HG02798 (cell line): ENCODE measurements around the gene ANKRD52.
"Not testable (repeated sequence)": the region's sequence is repeated elsewhere in the genome, so short reads cannot be mapped to it uniquely, and the experiment has no call there.

Experiments used
- ATAC-seq: cut with Tn5 transposase; IDR thresholded peaks from one replicate; pipeline ENCODE4 v1.9.1; 2021; ENCODE audit warnings: mild to moderate bottlenecking; ENCODE audit not compliant: unreplicated experiment, poor library complexity

Gene ANKRD52

DNA sequence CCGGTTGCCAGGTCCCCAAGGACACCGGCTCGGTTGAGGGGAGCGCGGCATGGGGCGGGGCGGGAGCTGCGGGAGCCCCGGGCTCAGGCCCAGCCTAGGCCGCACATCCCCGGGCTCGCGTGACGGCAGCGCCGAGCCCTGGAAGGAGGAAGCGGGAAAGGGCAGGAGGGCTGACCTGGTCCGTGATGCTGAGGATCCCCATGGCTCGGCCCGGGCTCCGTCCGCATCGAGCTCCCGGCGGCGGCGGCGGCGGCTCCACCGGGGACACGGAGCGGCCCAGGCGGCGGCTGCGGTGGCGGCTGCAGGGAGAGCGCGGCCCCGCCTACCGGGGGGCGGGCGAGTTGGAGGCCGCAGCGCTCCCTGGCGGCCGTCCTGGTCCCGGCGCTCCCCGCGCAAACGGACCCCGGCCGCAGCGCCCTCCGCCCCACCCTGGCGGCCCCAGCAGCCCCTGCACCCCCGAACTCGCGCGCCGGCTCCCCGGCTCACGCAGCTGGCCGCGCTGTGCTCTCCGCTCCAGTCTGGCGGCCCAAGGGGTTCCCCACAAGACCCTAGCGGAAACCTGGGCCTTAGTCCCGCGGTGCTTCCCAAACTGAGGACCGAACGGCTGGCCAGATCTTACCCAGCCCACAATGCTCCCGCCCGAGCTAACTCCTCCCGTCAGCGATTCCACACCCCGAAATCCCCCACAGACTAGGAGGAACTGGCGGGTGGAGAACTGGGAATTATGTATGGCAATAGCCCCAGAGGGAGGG is at the start of gene ANKRD52:
Gene ANKRD52, minus strand, starts transcription at position 317 of the 752 bp plus-strand sequence. Its CDS starts 115 bp downstream, at position 202.
- peak; percentile 93 for ATAC-seq

DNA sequence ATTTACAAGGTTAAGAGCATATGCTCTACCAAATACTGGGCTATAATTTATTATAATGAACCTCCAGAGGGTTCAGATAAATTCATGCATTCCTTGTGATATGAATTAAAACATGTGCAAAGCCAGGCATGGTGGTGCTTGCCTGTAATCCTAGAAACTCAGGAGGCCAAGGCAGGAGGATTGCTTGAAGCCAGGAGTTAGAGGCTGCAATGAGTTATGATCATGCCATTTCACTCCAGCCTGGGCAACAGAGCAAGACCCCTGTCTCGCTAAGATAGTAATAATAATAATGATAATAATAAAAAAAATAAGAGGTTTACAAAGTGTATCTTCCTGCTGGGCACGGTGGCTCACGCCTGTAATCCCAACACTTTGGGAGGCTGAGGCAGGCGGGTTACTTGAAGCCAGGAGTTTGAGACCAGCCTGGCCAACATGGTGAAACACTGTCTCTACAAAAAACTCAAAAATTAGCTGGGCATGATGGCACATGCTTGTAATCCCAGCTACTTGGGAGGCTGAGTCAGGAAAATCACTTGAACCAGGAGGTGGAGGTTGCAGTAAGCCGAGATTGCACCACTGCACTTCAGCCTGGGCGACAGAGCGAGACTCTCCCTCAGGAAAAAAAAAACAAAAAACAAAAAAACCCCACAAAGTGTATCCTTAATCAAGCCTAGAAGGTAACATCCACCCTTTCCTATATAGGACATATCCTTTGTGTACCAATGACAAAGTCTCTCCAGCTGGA is 49.2 kb upstream of the ANKRD52 start:
- ATAC-seq = no peak

DNA sequence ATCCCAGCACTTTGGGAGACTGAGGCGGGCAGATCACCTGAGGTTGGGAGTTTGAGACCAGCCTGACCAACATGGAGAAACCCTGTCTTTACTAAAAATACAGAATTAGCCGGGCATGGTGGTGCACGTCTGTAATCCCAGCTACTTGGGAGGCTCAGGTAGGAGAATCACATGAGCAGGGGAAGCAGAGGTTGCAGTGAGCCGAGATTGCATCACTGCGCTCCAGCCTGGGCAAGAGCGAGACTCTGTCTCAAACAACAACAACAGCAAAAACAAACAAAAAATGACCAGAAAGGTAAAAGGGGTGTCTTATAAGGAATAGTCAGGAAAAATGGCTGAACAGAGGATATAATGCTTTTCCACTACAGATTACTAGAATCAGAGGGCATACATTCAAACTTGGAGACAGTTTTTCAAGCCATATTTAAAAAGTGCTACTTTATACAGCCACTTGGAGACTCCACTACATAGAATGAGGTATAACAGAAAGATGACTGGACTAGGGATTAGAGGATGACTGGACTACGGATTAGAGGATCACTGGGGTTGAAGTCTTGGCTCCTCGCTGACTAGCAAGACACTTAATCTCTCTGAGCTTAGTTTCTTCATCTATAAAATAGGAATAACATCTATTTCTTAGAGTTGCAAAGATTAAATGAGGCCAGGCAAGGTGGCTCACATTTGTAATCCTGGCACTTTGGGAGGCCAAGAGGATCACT is 46.8 kb upstream of the ANKRD52 start:
- ATAC-seq = no peak

DNA sequence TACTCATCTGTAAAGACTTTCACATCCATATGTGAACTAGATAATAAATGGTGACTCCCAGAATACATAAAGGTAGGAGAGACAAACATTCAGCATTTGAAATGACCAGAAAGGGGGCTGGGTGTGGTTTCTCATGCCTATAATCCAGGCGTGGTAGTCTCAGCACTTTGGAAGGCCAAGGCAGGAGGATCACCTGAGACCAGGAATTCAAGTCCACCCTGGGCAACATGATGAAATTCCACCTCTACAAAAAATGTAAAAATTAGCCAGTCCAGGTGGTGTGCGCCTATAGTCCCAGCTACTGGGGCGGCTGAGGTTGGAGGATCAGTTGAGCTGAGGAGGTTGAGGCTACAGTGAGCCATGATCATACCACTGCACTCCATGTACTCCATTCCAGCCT is 46.1 kb upstream of the ANKRD52 start:
- ATAC-seq = no peak

DNA sequence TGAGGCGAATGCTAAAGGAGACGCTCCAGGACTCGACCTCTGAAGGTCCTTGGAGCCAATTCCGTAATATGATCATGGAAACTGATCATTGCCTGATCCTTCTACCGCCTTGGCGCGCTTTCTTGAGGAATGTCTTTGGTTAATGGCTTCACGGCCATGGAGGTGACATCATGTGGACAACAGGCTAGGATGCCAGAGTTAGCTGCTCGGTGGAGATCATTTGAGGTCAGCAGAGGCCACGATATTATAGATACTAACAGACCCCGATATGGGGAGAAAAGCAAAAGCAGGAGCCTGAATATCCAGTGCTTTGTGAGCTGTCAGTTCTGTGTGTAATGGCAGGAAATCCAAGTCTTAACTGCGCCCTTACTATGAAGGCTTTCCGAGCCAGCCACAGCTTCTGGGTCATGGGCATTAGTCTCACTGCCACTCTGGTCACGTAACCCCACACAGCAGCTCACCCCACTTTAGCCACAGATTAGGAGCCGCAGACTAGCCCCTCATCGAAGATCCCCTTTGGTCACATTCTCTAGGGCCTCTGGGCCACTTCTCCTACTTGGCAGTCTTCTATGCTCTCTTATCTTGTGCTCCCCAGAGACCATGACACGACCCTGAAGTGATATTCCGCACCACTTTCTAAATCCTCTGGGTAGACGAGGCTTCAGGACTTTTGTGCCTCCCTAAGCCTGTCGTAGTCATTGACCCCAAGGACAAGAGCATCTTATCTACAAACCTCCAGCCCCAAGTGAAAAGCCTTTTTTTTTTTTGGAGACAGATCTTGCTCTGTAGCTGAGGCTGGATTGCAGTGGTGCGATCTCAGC is 42.7 kb upstream of the ANKRD52 start:
- no peak for ATAC-seq

DNA sequence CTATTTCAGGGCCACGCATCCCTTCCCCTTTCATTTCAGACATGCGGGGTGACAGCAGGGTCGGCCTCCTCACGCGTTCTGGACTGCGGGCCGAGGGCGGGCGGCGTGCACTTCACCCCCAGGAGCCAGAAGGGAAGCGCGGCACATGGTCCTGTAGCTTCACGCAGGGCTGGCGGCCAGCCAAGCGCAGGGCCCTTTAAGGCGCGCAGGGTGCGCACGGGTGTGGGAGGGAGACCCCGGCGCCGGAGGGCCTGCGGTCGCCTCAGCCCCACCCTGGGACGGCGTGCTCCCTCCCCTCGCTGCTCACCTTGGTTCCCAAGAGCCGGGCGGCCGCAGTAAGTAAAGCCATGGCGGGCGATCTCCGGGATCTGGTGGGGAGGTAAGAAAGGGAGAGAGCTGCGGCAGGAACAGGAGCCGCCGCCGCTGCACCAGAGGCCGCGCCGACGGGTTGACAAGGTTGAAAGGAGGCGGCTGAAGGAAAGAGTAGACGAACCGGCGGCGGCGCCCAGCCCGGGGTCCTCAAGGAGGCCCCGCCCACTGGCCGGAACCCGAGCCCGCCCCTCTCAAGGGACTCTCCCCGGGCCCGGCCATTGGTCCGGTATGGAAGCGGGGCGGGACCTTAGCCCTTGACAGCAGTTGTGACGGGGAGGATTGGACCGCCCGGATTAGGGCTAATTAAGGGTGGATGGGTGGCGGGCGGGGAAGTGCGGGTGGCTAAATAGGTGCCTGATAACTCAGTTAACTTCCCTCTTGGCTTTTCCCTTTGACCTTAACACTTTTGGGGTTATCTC is 41.9 kb upstream of the ANKRD52 start, which contains the start of gene CS:
Gene CS, minus strand, starts transcription at position 478 of the 791 bp plus-strand sequence. Its CDS starts 129 bp downstream, at position 349.
- peak; percentile 92 for ATAC-seq

DNA sequence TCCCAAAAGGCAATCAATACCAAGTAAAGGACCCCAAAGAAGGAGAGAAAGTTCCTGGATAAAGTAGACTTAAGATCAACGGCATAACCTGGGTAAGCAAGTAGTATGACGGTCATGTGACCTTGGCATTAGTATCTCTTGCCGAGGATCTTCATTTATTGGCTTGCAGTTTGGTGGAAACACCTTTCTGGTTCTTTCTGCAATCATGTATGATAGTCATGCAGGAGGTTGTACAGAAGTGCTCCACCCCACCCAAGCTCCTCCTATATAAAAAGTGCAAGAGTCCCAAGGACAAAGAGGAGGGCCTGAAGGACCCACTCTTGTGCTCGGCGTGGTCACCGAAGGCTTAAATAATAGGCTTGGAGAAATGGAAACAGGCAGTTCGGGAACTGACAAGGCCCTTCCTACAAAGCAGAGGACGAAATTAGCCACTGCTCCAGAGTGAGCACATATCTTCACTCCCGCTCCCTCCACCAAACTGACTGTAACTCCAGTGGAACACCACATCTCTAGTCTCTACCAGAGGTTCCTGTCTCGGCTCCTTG is 41.2 kb upstream of the ANKRD52 start:
- no peak for ATAC-seq

DNA sequence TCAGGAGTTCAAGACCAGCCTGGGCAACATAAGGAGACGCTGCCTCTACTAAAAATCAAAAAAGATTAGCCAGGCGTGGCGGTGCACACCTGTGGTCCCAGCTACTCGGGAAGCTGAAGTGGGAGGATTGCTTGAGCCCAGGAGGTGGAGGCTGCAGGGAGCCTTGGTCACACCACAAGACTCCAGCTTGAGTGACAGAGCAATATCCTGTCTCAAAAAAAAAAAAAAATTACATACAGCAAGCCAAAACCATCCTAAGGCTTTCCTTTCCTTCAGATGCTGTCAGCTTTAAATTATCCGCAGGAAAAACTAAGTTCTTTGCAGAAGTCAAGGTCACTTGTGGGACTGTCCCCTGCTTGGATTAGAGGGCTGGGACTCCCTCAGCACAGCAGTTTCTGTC is 40.6 kb upstream of the ANKRD52 start:
- no peak for ATAC-seq

DNA sequence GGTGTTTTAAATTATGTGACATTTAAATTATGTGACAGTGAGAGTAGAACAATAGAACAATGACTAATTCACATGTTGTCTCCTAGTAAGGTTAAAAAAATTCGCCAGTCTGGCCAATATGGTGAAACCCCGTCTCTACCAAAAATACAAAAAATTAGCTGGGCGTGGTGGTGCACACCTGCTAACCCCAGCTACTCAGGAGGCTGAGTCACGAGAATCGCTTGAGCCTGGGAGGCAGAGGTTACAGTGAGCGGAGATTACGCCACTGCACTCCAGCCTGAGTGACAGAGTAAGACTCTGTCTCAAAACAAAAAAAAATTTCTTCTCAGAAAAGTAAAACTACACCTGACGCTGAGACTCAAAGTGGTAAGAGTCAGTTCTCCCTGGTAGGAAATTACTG is 39.2 kb upstream of the ANKRD52 start:
- ATAC-seq = no peak

DNA sequence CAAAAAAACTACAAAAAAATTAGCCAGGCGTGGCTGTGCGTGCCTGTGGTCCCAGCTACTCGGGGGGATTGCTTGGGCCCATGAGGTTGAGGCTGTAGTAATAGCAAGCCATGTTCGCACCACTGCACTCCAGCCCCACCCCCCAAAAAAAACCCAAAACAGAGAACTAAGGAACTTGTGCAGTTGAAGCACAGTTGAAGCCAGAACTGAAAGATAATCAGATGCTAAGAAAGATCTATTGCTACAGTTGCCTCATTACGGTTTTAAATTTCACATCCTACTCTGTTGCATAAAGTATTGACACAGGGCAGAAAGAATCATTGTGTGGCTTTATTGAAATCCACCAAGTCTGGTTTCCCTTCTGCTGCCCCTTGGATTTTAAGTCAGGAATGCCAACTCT is 38.1 kb upstream of the ANKRD52 start:
- no peak for ATAC-seq

DNA sequence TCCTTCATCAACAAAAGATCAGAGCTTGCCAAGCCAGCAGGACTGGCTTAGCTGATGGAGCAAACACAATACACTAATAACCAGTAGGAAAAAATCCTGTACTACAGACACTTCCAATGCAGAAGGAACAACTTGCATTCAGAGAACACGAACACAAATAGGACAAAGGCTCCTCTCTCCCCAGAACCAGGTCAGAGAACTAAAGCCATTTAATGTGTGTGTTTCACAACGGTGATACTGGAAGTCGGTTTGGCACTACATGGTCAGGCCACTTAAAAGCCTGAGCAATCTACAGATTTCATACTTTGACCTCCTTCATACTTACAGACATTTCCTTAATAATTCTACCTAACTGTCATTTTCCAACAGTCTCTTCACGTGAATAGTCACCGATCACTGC is 35.6 kb upstream of the ANKRD52 start:
- ATAC-seq = no peak

DNA sequence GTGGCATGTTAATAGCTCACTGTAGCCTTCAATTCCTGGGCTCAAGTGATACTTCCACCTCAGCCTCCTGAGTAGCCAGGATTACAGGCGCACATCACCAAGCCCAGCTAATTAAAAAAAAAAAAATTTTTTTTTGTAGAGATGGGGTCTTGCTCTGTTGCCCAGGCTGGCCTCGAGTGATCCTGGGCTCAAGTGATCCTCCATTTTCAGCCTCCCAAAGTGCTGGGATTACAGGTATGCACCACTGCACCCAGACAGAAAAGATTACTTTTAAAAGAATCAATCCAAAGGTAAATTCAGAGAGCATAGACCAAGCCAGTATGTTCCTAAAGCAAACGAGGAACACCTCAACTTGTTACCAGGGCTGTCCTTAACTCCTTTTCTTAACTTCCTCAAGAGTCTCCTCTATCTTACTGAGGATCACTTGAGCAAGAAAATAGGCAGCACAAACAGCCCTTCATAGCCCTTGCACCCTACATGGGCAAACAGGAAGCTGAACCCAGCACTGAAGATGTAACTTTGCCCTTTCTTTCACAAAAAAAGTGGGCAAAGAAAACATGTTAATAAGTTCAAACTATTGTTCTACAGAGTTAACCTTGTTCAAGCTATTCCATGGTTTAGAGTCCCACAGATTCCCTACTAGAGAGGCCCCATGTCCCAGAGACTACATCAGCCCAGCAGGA is 30.7 kb upstream of the ANKRD52 start:
- no peak for ATAC-seq

DNA sequence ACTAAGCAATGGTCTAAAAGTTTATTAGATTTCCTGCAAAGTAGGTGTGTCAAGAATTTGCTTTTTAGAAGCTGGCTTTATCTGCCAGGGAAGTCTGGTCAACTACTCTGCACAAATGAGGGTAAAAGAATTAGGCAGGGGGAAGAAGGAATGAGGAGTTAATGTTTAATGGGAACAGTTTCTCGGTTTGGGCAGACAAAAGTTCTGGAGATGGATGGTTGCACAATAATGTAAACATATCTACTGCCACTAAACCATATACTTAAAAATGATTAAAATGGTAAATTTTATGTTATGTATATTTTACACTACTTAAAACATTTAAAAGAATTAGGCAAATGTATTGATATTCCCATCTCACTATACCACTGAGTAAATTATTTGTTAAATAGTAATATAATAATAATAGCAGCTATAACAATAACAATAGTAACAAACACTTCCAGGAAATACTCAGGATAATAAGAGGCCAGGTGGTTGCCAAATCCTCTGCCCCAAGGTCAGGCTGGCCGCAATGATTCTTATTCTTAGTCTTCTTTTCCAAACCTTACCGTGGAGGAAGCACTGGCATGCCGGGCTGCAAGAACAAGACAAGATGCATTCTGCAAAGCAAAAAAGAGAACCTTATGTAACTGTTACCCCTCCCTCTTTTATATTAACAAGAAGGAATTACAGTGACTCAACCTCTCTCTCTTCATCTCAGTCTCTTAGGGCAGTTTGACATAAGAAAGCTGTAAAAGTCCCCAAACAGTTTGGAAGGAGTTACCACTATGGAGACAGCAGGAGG is 28.1 kb upstream of the ANKRD52 start:
- ATAC-seq = no peak

DNA sequence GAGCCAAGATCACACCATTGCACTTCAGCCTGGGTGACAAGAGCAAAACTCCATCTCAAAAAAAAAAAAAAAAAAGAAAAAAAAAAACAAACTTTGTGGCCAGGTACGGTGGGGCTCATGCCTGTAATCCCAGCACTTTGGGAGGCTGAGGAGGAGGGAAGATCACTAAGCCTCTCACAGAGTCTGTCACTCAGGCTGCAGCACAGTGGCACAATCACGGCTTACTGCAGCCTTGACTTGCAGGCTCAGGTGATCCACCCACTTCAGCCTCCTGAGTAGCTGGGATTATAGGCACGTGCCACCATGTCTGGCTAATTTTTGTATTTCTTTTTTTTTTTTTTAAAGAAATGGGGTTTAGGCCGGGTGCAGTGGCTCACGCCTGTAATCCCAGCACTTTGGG is 26.1 kb upstream of the ANKRD52 start:
- ATAC-seq = not testable (repeated sequence)

DNA sequence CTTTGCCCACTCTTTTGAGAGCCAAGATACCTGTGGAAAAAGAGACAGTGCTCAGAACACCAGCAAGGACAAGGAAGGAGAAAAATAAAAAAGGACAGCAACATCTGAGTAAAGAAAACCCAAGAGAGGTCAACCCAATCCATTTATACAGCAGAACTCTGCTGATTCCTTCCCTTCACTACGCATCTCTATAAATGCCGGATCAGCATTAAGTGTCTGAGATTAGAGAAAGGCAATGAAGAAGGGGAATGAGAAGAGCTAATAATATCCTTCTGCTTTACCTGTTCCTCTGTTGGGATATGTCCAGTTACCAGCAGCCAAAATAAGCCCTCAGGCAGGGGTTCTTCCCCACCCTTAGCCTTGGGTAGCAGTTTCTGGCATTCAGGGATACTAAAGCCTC is 24.4 kb upstream of the ANKRD52 start:
- no peak for ATAC-seq

DNA sequence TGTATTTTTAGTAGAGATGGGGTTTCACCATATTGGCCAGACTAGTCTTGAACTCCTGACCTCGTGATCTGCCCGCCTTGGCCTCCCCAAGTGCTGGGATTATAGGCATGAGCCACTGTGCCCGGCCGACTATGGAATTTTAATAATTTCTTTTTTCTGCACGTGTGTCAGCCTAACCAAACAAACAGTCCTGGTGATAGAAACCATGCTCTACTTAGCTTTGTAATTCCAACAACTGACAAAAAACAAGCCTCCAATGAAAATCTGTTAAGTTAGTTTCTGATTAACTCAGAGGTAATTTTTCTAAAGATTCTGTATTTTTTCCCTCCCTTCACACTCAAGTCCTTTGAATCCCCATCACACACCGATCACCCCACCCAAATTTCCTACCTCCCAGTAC is 23.8 kb upstream of the ANKRD52 start:
- no peak for ATAC-seq

DNA sequence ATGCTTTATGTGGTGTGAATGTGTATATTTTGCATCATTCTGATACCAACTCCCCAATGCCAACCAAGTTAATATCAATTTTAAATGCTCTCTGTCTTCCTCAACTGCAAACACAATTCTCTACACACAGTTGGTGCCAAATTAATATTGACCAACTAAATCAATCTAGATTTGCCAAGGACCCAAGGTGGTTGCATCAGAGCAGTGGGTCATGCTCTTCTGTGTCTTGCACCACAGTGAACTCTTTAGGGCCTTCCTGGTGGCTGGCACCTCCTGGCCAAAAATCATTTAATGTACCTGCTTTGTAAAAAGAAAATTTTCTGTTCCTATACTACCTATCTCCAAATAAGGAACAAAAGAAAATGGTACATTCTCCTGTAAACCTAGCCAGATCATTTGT is 22.7 kb upstream of the ANKRD52 start:
- no peak for ATAC-seq

DNA sequence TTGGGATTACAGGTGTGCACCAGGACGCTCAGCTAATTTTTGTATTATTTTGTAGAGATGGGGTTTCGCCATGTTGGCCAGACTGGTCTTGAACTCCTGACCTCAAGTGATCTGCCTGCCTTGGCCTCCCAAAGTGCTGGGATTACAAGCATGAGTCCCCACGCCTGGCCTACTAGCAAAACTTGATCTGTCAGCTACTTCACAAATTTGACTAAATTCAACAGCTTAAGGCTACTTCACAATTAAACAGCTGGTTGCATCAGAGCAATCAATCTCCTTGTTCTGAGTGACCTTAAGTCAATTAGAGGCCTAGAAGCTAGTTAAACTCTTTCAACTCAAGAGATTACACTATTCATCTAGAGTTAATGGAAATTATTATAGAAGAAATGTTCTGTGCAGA is 20.7 kb upstream of the ANKRD52 start:
- no peak for ATAC-seq
